K562 (cell line): Measurements from ENCODE around the gene RPAP2. TPM values are rescaled to one million over a fixed set of nuclear protein-coding genes. Genes with fewer than 3 reads are reported as not detected.

Source experiments
- CAMTA2 ChIP-seq: fragments of 250-450 bp; sonication (Bioruptor Pico); conservative IDR thresholded peaks from 2 replicates; pipeline ENCODE4 v1.5.1; 2022
- EZH2 ChIP-seq: IDR thresholded peaks from 2 replicates; pipeline ENCODE4 v1.6.1; 2012; ENCODE audit warnings: low read depth, mild to moderate bottlenecking, inconsistent platforms, low read length, borderline replicate concordance
- HLTF ChIP-seq: fragments of 450-650 bp; IDR thresholded peaks from 2 replicates; pipeline ENCODE4 v1.6.1; 2016
- IRF1 ChIP-seq: sonication (generic); formaldehyde crosslinking; IDR thresholded peaks from 2 replicates; pipeline ENCODE4 v1.8.0; 2022; ENCODE audit warnings: missing genetic modification reagents, mild to moderate bottlenecking, borderline replicate concordance
- IRF2 ChIP-seq: sonication (generic); formaldehyde crosslinking; IDR thresholded peaks from 2 replicates; pipeline ENCODE4 v1.8.1; 2022; ENCODE audit warnings: mild to moderate bottlenecking, missing genetic modification reagents
- JUNB ChIP-seq: fragments of 450-650 bp; formaldehyde crosslinking; conservative IDR thresholded peaks from 2 replicates; pipeline ENCODE4 v1.4.0; 2020; ENCODE audit warnings: mild to moderate bottlenecking
- KHSRP ChIP-seq: fragments of 450-650 bp; IDR thresholded peaks from 2 replicates; pipeline ENCODE4 v1.6.1; 2017
- MYBL2 ChIP-seq, 2 experiments: fragments of 450-650 bp in 1 of 2; sonication (generic) in 1 of 2; formaldehyde crosslinking in 1 of 2; IDR thresholded peaks; 2 replicates each; pipeline versions ENCODE4 v1.6.1 to v1.8.1; 2017 to 2022; ENCODE audit warnings: borderline replicate concordance in 1 of 2, inconsistent platforms in 1 of 2, low read depth in 1 of 2, mild to moderate bottlenecking in 1 of 2, missing genetic modification reagents in 1 of 2, moderate library complexity in 1 of 2
- NCOA4 ChIP-seq: fragments of 450-650 bp; IDR thresholded peaks from 2 replicates; pipeline ENCODE4 v1.6.1; 2018; ENCODE audit warnings: mild to moderate bottlenecking; ENCODE audit not compliant: partially characterized antibody
- NR1H2 ChIP-seq: sonication (generic); formaldehyde crosslinking; IDR thresholded peaks from 2 replicates; pipeline ENCODE4 v1.4.0; 2020; ENCODE audit warnings: mild to moderate bottlenecking, missing genetic modification reagents
- PML ChIP-seq: IDR thresholded peaks from 2 replicates; pipeline ENCODE4 v1.6.1; 2012; ENCODE audit warnings: low read length, inconsistent platforms
- PTRF ChIP-seq: fragments of 450-650 bp; IDR thresholded peaks from 2 replicates; pipeline ENCODE4 v1.6.1; 2016; ENCODE audit warnings: mild to moderate bottlenecking, missing genetic modification characterization, missing compliant biosample characterization
- PTTG1 ChIP-seq: fragments of 450-650 bp; IDR thresholded peaks from 2 replicates; pipeline ENCODE4 v1.6.1; 2016; ENCODE audit warnings: low read depth, mild to moderate bottlenecking, missing genetic modification characterization, missing compliant biosample characterization
- PYGO2 ChIP-seq: fragments of 450-650 bp; IDR thresholded peaks from 2 replicates; pipeline ENCODE4 v1.6.1; 2016; ENCODE audit warnings: mild to moderate bottlenecking, missing genetic modification characterization, moderate library complexity, missing compliant biosample characterization
- RB1 ChIP-seq: fragments of 450-650 bp; IDR thresholded peaks from 2 replicates; pipeline ENCODE4 v1.6.1; 2017; ENCODE audit warnings: low read depth, mild to moderate bottlenecking
- TAF9B ChIP-seq: fragments of 450-650 bp; IDR thresholded peaks from 2 replicates; pipeline ENCODE4 v1.6.1; 2018; ENCODE audit warnings: mild to moderate bottlenecking; ENCODE audit not compliant: partially characterized antibody
- TEAD4 ChIP-seq, 2 experiments: sonication (generic) in 1 of 2; formaldehyde crosslinking in 1 of 2; IDR thresholded peaks; 2 replicates each; pipeline versions ENCODE4 v1.6.1 to v1.8.0; 2012 to 2022; ENCODE audit warnings: borderline replicate concordance in 1 of 2, inconsistent platforms in 1 of 2, low read length in 1 of 2, mild to moderate bottlenecking in 1 of 2, missing genetic modification reagents in 1 of 2
- YBX1 ChIP-seq: fragments of 450-650 bp; IDR thresholded peaks from 2 replicates; pipeline ENCODE4 v1.7.1; 2016; ENCODE audit warnings: mild to moderate bottlenecking
- ZKSCAN3 ChIP-seq: fragments of 250-450 bp; sonication (Bioruptor Pico); IDR thresholded peaks from 2 replicates; pipeline ENCODE4 v1.4.0; 2020
- ZNF143 ChIP-seq: sonication (generic); formaldehyde crosslinking; IDR thresholded peaks from 2 replicates; pipeline ENCODE4 v1.9.0; 2022; ENCODE audit warnings: mild to moderate bottlenecking, missing genetic modification reagents
- ZNF3 ChIP-seq: fragments of 250-450 bp; sonication (Bioruptor Pico); IDR thresholded peaks from 2 replicates; pipeline ENCODE4 v1.5.0; 2021; ENCODE audit warnings: mild to moderate bottlenecking, moderate library complexity
- polyA plus RNA-seq, 8 experiments: library from polyadenylated mRNA; depleted of rRNA in 4 of 8; stranded (reverse) in 5 of 8; unstranded in 3 of 8; fragments of >200 nt; fragmentation: Nextera tagmentation in 2 of 8; fragmentation: Illumina TruSeq in 1 of 8; extraction: Ambion mirVana in 2 of 8; extraction: Trizol in 1 of 8; gene quantifications; 2 replicates each; pipeline versions ENCODE4 v1.2.1 to v1.2.3, GENCODE V29; 2011 to 2014; ENCODE audit warnings: inconsistent platforms in 1 of 8, missing spikeins in 1 of 8
- total RNA-seq, 7 experiments: library from RNA; depleted of rRNA in 6 of 7; stranded (reverse); fragments of >200 nt in 6 of 7; fragmentation: Illumina TruSeq in 2 of 7; extraction: Trizol in 2 of 7; gene quantifications; 2 replicates each; pipeline versions ENCODE4 v1.2.1 to v1.2.3, GENCODE V29; 2011 to 2021; ENCODE audit warnings: low replicate concordance in 1 of 7
- TF ChIP-seq, protein P1 (sequence below): fragments of 150-350 bp; conservative IDR thresholded peaks from 2 replicates; pipeline ENCODE4 v1.6.1; 2014; ENCODE audit warnings: low read length
- TF ChIP-seq, protein P2 (sequence below): fragments of 450-650 bp; IDR thresholded peaks from 2 replicates; pipeline ENCODE4 v1.6.1; 2016; ENCODE audit warnings: low read depth, mild to moderate bottlenecking, moderate library complexity
- TF ChIP-seq, protein P3 (sequence below): IDR thresholded peaks from 2 replicates; pipeline ENCODE4 v1.6.1; 2016; ENCODE audit warnings: missing genetic modification characterization, missing compliant biosample characterization

The RPAP2 gene
- total and polyA plus RNA-seq, 9 of the 15 experiments (the other 6 are each of a cell fraction or from before 2014, with no cell fraction given) = 6.2 to 41.7 (median 28.7) TPM

DNA sequence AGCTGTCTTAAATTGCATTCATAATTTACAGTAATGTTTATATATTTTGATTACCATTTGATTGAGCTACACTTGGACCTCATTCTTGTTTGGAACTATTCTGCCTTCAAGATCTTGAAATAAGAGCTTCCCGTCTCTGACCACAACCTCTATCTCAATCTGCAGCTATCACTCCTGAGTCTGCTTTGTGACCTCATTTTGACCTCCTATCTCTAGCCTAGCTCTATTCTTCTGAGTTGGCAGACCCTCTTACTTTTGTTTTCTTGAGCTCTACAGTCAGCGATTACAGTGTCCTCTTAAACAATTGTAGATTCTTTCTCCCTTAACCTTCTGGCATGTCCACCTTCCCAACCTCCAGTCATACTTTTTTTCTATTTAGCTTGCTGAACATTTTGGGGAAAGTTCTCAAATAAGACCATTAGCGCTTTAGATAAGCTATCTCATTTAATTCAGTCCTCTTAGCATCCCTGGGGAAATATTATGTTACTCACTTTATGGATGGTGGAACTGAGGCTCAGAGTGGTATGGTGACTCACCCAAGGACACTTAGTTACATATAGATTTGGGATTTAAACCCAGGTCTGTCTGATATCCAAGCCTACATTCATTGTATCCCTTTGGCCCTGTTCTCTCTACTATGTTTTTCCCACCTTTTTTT, 19.1 kb downstream of the RPAP2 start (continued):
- TF ChIP-seq, protein P1, sequence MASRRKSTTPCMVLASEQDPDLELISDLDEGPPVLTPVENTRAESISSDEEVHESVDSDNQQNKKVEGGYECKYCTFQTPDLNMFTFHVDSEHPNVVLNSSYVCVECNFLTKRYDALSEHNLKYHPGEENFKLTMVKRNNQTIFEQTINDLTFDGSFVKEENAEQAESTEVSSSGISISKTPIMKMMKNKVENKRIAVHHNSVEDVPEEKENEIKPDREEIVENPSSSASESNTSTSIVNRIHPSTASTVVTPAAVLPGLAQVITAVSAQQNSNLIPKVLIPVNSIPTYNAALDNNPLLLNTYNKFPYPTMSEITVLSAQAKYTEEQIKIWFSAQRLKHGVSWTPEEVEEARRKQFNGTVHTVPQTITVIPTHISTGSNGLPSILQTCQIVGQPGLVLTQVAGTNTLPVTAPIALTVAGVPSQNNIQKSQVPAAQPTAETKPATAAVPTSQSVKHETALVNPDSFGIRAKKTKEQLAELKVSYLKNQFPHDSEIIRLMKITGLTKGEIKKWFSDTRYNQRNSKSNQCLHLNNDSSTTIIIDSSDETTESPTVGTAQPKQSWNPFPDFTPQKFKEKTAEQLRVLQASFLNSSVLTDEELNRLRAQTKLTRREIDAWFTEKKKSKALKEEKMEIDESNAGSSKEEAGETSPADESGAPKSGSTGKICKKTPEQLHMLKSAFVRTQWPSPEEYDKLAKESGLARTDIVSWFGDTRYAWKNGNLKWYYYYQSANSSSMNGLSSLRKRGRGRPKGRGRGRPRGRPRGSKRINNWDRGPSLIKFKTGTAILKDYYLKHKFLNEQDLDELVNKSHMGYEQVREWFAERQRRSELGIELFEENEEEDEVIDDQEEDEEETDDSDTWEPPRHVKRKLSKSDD = no peak
- TF ChIP-seq EZH2 = no peak
- TF ChIP-seq MYBL2 (IDR thresholded peaks at IDR 0.05; ENCODE audit: low read depth) = no peak
- no peak for TF ChIP-seq MYBL2 (CRISPR knock-in tag; IDR thresholded peaks at IDR 0.05; ENCODE audit: borderline replicate concordance)
- peak; percentile 89 for TF ChIP-seq PML
- TF ChIP-seq IRF1 = no peak
- TF ChIP-seq KHSRP = no peak
- TF ChIP-seq RB1 = no peak
- no peak for TF ChIP-seq PTRF (tag)
- TF ChIP-seq NR1H2 = no peak
- TF ChIP-seq PYGO2 (tag) = no peak
- TF ChIP-seq NCOA4 = no peak
- no peak for TF ChIP-seq ZNF3 (CRISPR knock-in tag)
- no peak for TF ChIP-seq IRF2 (CRISPR knock-in tag)
- no peak for TF ChIP-seq CAMTA2
- TF ChIP-seq YBX1 = no peak
- TF ChIP-seq TEAD4 (IDR thresholded peaks at IDR 0.05; ENCODE audit: low read length) = peak; percentile 95
- no peak for TF ChIP-seq TEAD4 (CRISPR knock-in tag; IDR thresholded peaks at IDR 0.05; ENCODE audit: borderline replicate concordance)
- no peak for TF ChIP-seq JUNB (CRISPR knock-in tag)
- TF ChIP-seq TAF9B = peak; percentile 23
- TF ChIP-seq HLTF = no peak
- TF ChIP-seq, protein P2, sequence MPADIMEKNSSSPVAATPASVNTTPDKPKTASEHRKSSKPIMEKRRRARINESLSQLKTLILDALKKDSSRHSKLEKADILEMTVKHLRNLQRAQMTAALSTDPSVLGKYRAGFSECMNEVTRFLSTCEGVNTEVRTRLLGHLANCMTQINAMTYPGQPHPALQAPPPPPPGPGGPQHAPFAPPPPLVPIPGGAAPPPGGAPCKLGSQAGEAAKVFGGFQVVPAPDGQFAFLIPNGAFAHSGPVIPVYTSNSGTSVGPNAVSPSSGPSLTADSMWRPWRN = no peak
- TF ChIP-seq ZKSCAN3 (CRISPR knock-in tag) = no peak
- TF ChIP-seq, protein P3, sequence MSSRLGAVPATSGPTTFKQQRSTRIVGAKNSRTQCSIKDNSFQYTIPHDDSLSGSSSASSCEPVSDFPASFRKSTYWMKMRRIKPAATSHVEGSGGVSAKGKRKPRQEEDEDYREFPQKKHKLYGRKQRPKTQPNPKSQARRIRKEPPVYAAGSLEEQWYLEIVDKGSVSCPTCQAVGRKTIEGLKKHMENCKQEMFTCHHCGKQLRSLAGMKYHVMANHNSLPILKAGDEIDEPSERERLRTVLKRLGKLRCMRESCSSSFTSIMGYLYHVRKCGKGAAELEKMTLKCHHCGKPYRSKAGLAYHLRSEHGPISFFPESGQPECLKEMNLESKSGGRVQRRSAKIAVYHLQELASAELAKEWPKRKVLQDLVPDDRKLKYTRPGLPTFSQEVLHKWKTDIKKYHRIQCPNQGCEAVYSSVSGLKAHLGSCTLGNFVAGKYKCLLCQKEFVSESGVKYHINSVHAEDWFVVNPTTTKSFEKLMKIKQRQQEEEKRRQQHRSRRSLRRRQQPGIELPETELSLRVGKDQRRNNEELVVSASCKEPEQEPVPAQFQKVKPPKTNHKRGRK (tag) = no peak
- no peak for TF ChIP-seq PTTG1 (tag)
- no peak for TF ChIP-seq ZNF143 (CRISPR knock-in tag)
